PC-9 (cell line): ENCODE data around the gene GPS1. TPM values are rescaled to one million over a fixed set of nuclear protein-coding genes. Genes with fewer than 3 reads are reported as not detected.
A peak's percentile ranks its signal among the peaks of the same experiment; 100 is the strongest.

Experiments
- BruUV-seq: library from RNA; stranded (reverse); fragments of 400-500 nt; replicated peaks from 2 replicates; lab custom pipeline; 2021; lab: Mats Ljungman, UMichigan
- CTCF ChIA-PET: fragments of 300-600 bp; sonication (Branson Sonifier 250); formaldehyde crosslinking; loops from one replicate; lab custom pipeline; 2022; ENCODE audit warnings: antibody characterized with exemption; lab: Charles Lee
- POLR2A ChIA-PET: fragments of 300-600 bp; sonication (Branson Sonifier 250); formaldehyde crosslinking; loops from one replicate; lab custom pipeline; 2022; ENCODE audit warnings: antibody characterized with exemption; ENCODE audit not compliant: unreplicated experiment; lab: Charles Lee
- DNase-seq, 2 experiments: peaks; one replicate each; pipeline versions ENCODE4 v3.0.0 to v3.0.0-alpha.2; 2015 to 2022; ENCODE audit warnings: mixed read lengths in 1 of 2
- H2AFZ ChIP-seq: fragments of 200-600 bp; sonication (generic); 2 replicates; pipeline ENCODE4 v1.8.1; 2017; ENCODE audit warnings: antibody characterized with exemption
- H3F3A ChIP-seq: fragments of 200-600 bp; sonication (generic); 2 replicates; pipeline ENCODE4 v1.8.1; 2017; ENCODE audit warnings: antibody characterized with exemption, mild to moderate bottlenecking, low read depth; ENCODE audit not compliant: insufficient read depth
- H3K27ac ChIP-seq: fragments of 200-600 bp; sonication (generic); 2 replicates; pipeline ENCODE4 v1.6.1; 2016; ENCODE audit warnings: mixed run types
- H3K27me3 ChIP-seq: fragments of 200-600 bp; sonication (generic); 2 replicates; pipeline ENCODE4 v1.6.1; 2016; ENCODE audit warnings: low read depth, mixed run types; ENCODE audit not compliant: insufficient read depth
- H3K36me3 ChIP-seq: fragments of 200-600 bp; sonication (generic); 2 replicates; pipeline ENCODE4 v1.6.1; 2016; ENCODE audit warnings: low read depth, mixed run types
- H3K4me1 ChIP-seq: fragments of 200-600 bp; sonication (generic); replicated peaks from 2 replicates; pipeline ENCODE4 v1.6.1; 2016; ENCODE audit warnings: mixed run types; ENCODE audit not compliant: insufficient read depth
- H3K4me2 ChIP-seq: fragments of 200-600 bp; sonication (generic); 2 replicates; pipeline ENCODE4 v1.6.1; 2017; ENCODE audit warnings: mixed run types
- H3K4me3 ChIP-seq: fragments of 200-600 bp; sonication (generic); 2 replicates; pipeline ENCODE4 v1.6.1; 2016; ENCODE audit warnings: mixed run types
- H3K79me2 ChIP-seq: fragments of 200-600 bp; sonication (generic); 2 replicates; pipeline ENCODE4 v1.6.1; 2017; ENCODE audit warnings: low read depth, mixed run types
- H3K9me2 ChIP-seq: fragments of 200-600 bp; sonication (generic); 2 replicates; pipeline ENCODE4 v1.8.1; 2017; ENCODE audit warnings: mild to moderate bottlenecking; ENCODE audit not compliant: insufficient read depth
- H3K9me3 ChIP-seq: fragments of 200-600 bp; sonication (generic); 2 replicates; pipeline ENCODE4 v1.8.1; 2016; ENCODE audit warnings: low read depth; ENCODE audit not compliant: insufficient read depth
- H4K20me1 ChIP-seq: fragments of 200-600 bp; sonication (generic); 2 replicates; pipeline ENCODE4 v1.8.1; 2017; ENCODE audit not compliant: insufficient read depth
- EZH2 ChIP-seq: fragments of 200-600 bp; sonication (generic); IDR thresholded peaks from 2 replicates; pipeline ENCODE4 v1.8.0; 2017; ENCODE audit warnings: antibody characterized with exemption, low read depth
- intact Hi-C: fragments of 100-400 bp; cut with micrococcal nuclease; formaldehyde crosslinking; loops from one replicate; pipeline ENCODE4 v1.10.0; 2022; ENCODE audit not compliant: unreplicated experiment
- total RNA-seq: library from RNA; stranded (reverse); gene quantifications from 2 replicates; pipeline ENCODE4 v1.2.3, GENCODE V29; 2021
- TF ChIP-seq, protein P1 (sequence below): fragments of 200-600 bp; sonication (generic); conservative IDR thresholded peaks from 2 replicates; pipeline ENCODE4 v1.6.1; 2017; ENCODE audit warnings: mixed run types, antibody characterized with exemption, mild to moderate bottlenecking, moderate library complexity

Gene GPS1
- total RNA-seq, 1 experiment from 2014 or later: 121 TPM

- TF ChIP-seq, protein P1, sequence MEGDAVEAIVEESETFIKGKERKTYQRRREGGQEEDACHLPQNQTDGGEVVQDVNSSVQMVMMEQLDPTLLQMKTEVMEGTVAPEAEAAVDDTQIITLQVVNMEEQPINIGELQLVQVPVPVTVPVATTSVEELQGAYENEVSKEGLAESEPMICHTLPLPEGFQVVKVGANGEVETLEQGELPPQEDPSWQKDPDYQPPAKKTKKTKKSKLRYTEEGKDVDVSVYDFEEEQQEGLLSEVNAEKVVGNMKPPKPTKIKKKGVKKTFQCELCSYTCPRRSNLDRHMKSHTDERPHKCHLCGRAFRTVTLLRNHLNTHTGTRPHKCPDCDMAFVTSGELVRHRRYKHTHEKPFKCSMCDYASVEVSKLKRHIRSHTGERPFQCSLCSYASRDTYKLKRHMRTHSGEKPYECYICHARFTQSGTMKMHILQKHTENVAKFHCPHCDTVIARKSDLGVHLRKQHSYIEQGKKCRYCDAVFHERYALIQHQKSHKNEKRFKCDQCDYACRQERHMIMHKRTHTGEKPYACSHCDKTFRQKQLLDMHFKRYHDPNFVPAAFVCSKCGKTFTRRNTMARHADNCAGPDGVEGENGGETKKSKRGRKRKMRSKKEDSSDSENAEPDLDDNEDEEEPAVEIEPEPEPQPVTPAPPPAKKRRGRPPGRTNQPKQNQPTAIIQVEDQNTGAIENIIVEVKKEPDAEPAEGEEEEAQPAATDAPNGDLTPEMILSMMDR: no peak
- no peak for TF ChIP-seq EZH2
- Histone ChIP-seq H3K79me2 (no peaks in the 10 kb centered on the region), H3K9me3 (no peaks in the 10 kb centered on the region), H3F3A (peaks cover 20% of the 10 kb centered on the region), H3K4me1 (no peaks in the 10 kb centered on the region), H3K4me2 (no peak overlapping the region), H3K4me3 (no peak overlapping the region), H3K36me3 (no peaks in the 10 kb centered on the region), H4K20me1 (peaks cover 13% of the 10 kb centered on the region), H2AFZ (no peak overlapping the region), H3K27me3 (no peaks in the 10 kb centered on the region), H3K27ac (no peak overlapping the region), H3K9me2 (no peaks in the 10 kb centered on the region)
- intact Hi-C loops: no loop called here
- DNase-seq: no peak
- CTCF ChIA-PET: interaction anchor here (0.7 kb wide), 1 partner anchor 507 kb away, joined by 4 read pairs; no protein-coding TSS in a partner anchor
- POLR2A ChIA-PET: no interaction called here
- TSS peak; percentile 11 for BruUV-seq
Observed at GRCh38 chr17:82076018-82076784, 24.5 kb downstream of the GPS1 start.

DNA sequence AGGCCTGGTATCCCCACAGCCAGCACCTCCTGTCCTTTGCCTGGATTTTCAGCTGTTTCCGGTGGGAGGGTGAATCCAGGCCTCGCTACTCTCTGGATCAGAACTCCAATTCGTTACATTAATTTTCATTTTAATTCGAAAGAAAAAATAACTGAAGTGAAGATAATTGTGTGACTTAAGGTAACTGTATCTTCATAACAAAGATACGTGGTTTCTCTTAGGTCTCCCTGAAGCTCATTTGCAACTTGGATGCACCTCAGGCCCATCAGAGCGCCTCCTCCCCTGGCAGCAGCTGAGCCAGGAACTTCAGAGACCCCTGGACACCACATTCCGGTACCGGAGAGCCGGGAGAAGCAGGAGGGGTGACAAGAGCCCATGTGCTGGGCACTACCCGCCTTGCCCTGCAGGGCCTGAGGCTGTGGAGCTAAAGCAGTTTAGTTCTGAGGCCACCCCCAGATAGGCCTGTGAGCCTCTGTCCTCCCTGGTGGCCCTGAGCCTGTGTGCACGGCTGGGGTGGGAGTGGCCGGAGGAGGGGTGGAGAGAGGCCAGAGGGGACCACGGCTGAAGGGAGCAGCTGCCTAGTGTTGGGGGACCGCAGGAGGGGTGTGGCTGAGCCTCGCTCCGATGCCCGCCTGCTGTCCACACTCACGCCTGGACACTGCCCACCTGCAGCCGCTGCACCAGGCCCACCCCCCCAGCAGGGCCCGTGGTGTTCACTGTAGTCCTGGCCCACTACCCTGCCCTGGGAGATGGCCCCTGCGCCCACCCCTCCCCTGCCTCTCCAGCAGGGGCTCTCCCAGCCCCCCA is 25.3 kb downstream of the GPS1 start:
- H3K9me3 ChIP-seq: no peaks in the 10 kb centered on the region
- peaks cover 20% of the 10 kb centered on the region for H3F3A ChIP-seq
- intact Hi-C loops: no loop called here
- DNase-seq: no peak
- no peaks in the 10 kb centered on the region for H3K79me2 ChIP-seq
- CTCF ChIA-PET: no interaction called here
- BruUV-seq: no TSS peak
- H3K9me2 ChIP-seq: no peaks in the 10 kb centered on the region
- POLR2A ChIA-PET: interaction anchor here (0.6 kb wide), 1 partner anchor 365 kb away, joined by 18 read pairs; no protein-coding TSS in a partner anchor
- H4K20me1 ChIP-seq: peaks cover 14% of the 10 kb centered on the region
- H3K27me3 ChIP-seq: no peaks in the 10 kb centered on the region
- no peak overlapping the region for H3K4me3 ChIP-seq
- no peak overlapping the region for H3K27ac ChIP-seq
- H3K4me2 ChIP-seq: no peak overlapping the region
- no peaks in the 10 kb centered on the region for H3K36me3 ChIP-seq
- TF ChIP-seq EZH2: no peak
- TF ChIP-seq, protein P1: no peak
- H2AFZ ChIP-seq: no peak overlapping the region
- no peaks in the 10 kb centered on the region for H3K4me1 ChIP-seq

GRCh38 chr17:82077617-82078358 is 26.1 kb downstream of the GPS1 start:
- TF ChIP-seq, protein P1: no peak
- no peak for TF ChIP-seq EZH2
- H3K36me3 ChIP-seq: no peaks in the 10 kb centered on the region
- H3K9me3 ChIP-seq: no peaks in the 10 kb centered on the region
- peaks cover 14% of the 10 kb centered on the region for H4K20me1 ChIP-seq
- H3F3A ChIP-seq: peaks cover 20% of the 10 kb centered on the region
- H3K27me3 ChIP-seq: no peaks in the 10 kb centered on the region
- no peak overlapping the region for H3K27ac ChIP-seq
- H3K4me2 ChIP-seq: no peak overlapping the region
- ChIA-PET CTCF (no interaction called here), POLR2A (interaction anchor here (0.6 to 0.7 kb wide), 2 partner anchors 357 to 366 kb away, joined by 8 to 18 read pairs; no protein-coding TSS in a partner anchor)
- H3K9me2 ChIP-seq: no peaks in the 10 kb centered on the region
- intact Hi-C loops: no loop called here
- no peak overlapping the region for H3K4me3 ChIP-seq
- BruUV-seq: no TSS peak
- H2AFZ ChIP-seq: no peak overlapping the region
- H3K79me2 ChIP-seq: no peaks in the 10 kb centered on the region
- H3K4me1 ChIP-seq: no peaks in the 10 kb centered on the region
- no peak for DNase-seq
